ENCODE data around the gene MDFIC2.
"Not testable (repeated sequence)": the region's sequence is repeated elsewhere in the genome, so short reads cannot be mapped to it uniquely, and the experiment has no call there.

Gene MDFIC2

GRCh38 chr3:70298385-70298784 is 14.1 kb downstream of the MDFIC2 start:
- Histone ChIP-seq H3K36me3 (no peaks in the 10 kb centered on the region), H3K27me3 (peaks cover 13% of the 10 kb centered on the region; the same call in 1 of the 2 replicates), H3K4me3 (ENCODE audit: low read depth, low read length) (no peak overlapping the region), H3K4me1 (no peaks in the 10 kb centered on the region), H3K9me3 (no peaks in the 10 kb centered on the region)
- TF ChIP-seq CTCF (IDR thresholded peaks at IDR 0.05; ENCODE audit: low read depth, low read length) = no peak
- no peak for DNase-seq

GRCh38 chr3:70291097-70291482 is 21.3 kb downstream of the MDFIC2 start:
- Histone ChIP-seq H3K27me3 (0 out of 2 replicates have a peak, but pooled peaks cover 2% of the 10 kb centered on the region), H3K4me3 (ENCODE audit: low read depth, low read length) (no peak overlapping the region), H3K4me1 (no peaks in the 10 kb centered on the region), H3K36me3 (no peaks in the 10 kb centered on the region), H3K9me3 (no peaks in the 10 kb centered on the region)
- TF ChIP-seq CTCF (IDR thresholded peaks at IDR 0.05; ENCODE audit: low read depth, low read length) = no peak
- DNase-seq = no peak

- H3K4me1 ChIP-seq; H3K4me3 ChIP-seq (ENCODE audit: low read depth, low read length); DNase-seq; H3K9me3 ChIP-seq; H3K27me3 ChIP-seq; H3K36me3 ChIP-seq: not testable (repeated sequence)
Measured at GRCh38 chr3:70290431-70291096, 21.9 kb downstream of the MDFIC2 start.

- no peaks in the 10 kb centered on the region for H3K36me3 ChIP-seq
- H3K4me1 ChIP-seq = no peaks in the 10 kb centered on the region
- no peak overlapping the region for H3K4me3 ChIP-seq (ENCODE audit: low read depth, low read length)
- H3K27me3 ChIP-seq = no peaks in the 10 kb centered on the region
- no peak for TF ChIP-seq CTCF (IDR thresholded peaks at IDR 0.05; ENCODE audit: low read depth, low read length)
- no peak for DNase-seq
- H3K9me3 ChIP-seq = no peaks in the 10 kb centered on the region
Measured at GRCh38 chr3:70281663-70282062, 30.8 kb downstream of the MDFIC2 start.

- no peak for DNase-seq
- H3K4me1 ChIP-seq = no peaks in the 10 kb centered on the region
Measured at GRCh38 chr3:70277304-70277703, 35.1 kb downstream of the MDFIC2 start.

GRCh38 chr3:70276901-70277300 is 35.5 kb downstream of the MDFIC2 start:
- Histone ChIP-seq H3K9me3 (no peaks in the 10 kb centered on the region), H3K36me3 (no peaks in the 10 kb centered on the region), H3K27me3 (no peaks in the 10 kb centered on the region), H3K4me1 (no peaks in the 10 kb centered on the region), H3K4me3 (ENCODE audit: low read depth, low read length) (no peak overlapping the region)
- no peak for TF ChIP-seq CTCF (IDR thresholded peaks at IDR 0.05; ENCODE audit: low read depth, low read length)
- no peak for DNase-seq

More at GRCh38 chr3:70277304-70277703, 35.1 kb downstream of the MDFIC2 start:
- TF ChIP-seq CTCF (IDR thresholded peaks at IDR 0.05; ENCODE audit: low read depth, low read length) = no peak
- Histone ChIP-seq H3K27me3 (no peaks in the 10 kb centered on the region), H3K9me3 (no peaks in the 10 kb centered on the region), H3K36me3 (no peaks in the 10 kb centered on the region), H3K4me3 (ENCODE audit: low read depth, low read length) (no peak overlapping the region)

Data from BE2C (cell line).